HG03457 (cell line): ENCODE results near the gene TLL2.

Source experiments
- ATAC-seq: cut with Tn5 transposase; IDR thresholded peaks from one replicate; pipeline ENCODE4 v1.9.1; 2021; ENCODE audit warnings: moderate number of reproducible peaks; ENCODE audit not compliant: unreplicated experiment

Gene TLL2

DNA sequence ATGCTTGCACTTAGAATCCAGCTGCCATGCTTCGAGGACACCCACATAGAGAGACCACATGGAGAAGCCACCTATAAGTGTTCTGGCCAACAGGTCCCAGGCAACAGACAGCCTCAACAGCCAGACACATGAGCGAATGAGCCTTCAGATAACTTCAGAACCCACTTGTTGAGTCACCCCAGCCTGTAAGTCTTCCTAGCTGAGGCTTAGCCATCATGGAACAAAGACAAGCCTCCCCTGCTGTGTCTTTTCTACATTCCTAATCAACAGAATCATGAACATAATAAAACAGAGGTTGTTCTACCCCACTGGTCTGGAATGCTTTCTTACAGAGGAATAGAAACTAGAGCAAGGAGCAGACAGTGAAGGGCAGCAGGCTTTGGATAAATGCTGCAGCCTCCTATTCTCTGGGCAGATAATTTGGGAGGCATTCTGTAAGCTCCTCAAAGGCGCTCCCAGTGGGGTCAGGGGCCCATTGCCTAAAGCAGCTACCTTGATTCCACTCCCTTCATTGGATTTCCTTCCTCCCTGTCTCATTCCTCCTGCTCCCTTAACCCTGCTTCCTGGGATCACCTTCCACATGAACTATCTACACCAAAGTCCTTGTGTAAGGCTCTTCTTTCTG, 4.6 kb downstream of the TLL2 start:
- no peak for ATAC-seq

DNA sequence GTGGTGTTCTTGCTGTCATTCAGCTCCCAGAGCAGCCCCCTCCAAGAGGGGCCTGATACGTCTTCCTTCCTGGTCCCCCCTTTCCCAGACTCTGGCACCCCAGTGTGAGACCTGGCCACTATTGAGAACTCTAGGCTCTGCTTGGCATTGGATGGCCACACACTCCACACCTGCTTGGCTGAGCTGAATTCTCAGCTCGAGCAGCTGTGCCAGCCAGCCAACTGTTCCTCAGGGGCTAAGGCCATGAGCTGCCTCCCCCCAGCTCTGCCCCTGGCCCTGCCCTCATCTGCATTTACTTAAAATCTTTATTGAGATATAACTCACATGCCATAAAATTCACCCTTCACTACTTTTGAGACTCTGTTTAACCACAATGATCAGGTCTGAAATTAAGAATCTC, 6.7 kb downstream of the TLL2 start:
- ATAC-seq: no peak

DNA sequence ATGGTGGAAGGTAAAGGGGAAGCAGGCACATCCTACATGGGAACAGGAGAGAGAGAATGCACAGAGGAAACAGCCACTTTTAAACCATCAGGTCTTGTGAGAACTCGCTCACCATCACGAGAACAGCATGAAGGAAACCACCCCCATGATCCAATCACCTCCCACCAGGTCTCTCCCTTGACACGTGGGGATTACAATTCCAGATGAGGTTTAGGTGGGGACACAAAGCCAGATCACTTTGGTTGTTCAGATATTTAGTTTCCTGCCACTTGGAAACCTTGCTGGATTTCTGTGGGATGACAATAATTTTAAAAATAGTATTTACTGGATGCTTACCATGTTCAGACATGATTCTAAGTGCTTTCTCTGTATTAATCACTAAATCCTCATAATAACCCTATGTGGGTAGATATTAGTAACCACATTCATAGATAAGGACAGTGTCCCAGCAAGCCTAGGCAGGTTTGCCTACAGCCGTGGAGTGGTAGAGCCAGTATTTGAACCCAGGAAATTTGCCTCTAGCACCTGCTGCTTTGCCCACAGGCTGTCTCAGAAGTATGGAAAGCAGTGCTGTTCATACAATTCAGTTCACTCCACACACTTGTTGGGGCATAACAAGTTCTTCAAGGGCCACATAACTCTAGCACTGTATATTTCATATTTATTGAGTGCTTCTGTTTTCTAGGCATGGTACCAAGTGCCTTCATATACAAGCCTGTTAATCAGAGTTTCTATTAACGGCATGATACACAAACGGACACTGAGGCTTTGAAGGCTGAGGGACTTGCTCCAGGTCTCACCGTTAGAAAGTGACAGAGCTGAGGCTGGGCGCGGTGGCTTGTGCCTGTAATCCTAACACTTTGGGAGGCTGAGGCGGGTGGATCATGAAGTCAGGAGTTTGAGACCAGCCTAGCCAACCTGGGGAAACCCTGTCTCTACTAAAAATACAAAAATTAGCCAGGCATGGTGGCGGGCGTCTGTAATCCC, 8.3 kb downstream of the TLL2 start:
- ATAC-seq: no peak

DNA sequence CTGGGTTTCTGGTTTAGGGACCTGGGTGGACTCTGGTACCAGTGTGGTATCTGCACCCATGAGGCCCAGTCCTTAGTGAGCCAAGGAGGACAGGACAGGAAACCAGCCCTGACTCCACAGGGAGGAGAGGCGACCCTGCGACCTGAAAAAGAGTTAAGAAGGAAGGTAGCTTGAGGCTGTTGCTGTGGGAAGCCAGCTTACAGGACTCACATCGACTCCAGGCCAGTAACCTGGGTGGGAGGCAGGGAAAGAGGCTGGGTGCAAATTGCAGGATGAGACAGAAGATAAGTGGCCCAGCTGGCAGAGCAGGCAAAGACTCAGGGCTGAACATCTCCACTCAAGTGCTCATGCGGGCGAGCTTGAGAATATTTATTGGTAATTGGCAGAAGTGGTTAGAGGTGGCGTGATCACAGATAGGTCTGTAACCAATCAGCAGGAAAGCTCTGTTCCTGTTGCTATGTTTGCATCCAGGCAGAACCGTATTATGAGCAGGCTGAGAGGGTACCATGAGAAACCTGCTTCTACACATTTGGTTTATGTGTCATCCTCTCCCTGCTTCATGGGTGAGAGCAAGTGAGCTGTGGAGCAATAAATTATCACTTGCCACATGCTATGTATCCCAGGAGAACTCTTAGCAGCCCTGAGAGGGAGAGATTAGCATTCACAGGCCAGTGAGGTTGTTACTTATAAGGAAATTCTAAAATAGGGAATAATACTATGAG, 11.0 kb downstream of the TLL2 start:
- ATAC-seq: no peak

DNA sequence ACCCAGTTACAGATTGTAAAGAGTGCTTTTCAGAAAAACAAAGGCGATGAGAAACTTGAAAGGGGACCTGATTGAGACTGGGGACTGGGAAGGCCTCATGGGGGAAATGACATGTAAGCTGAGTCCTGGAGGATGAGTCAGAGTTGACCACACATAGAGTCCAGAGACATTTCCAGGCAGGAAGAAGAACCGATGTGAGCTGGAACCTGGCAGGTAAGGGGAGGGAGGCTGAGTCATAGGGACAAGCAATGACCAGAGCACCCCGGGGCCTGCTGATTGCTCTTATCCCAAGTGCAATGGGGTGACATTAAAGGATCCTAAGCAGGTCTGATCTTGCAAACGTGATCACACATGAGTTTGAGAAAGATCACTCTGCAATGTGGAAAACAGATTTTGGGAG, 11.7 kb downstream of the TLL2 start:
- no peak for ATAC-seq

DNA sequence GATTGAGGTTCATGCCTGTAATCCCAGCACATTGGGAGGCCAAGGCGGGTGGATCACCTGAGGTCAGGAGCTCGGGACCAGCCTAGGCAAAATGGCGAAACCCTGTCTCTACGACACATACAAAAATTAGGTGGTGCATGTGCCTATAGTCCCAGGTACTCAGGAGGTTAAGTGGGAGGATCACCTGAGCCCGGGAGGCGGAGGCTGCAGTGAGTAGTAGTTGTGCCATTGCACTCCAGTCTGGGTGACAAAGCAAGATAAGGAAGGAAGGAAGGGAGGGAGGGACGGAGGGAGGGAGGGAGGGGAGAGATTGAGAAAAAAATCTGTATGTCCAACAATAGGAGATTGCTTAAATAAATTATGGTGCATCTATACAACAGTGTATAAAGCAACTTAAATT, 13.2 kb downstream of the TLL2 start:
- no peak for ATAC-seq

DNA sequence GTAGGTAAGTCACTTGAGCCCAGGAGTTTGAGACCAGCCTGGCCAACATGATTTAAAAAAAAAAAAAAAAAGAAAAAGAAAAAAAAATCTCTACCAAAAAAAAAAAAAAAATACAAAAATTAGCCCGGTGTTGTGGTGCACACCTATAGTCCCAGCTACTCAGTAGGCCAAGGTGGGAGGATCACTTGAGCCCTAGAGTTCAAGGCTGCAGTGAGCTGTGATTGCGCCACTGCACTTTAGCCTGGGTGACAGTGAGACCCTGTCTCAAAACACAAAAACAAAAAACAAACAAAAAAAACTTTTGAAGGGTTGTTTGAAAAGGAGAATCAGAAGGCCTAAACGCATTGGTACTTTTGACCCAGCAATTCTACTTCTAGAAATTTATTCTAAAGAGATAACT, 13.7 kb downstream of the TLL2 start:
- ATAC-seq: no peak

DNA sequence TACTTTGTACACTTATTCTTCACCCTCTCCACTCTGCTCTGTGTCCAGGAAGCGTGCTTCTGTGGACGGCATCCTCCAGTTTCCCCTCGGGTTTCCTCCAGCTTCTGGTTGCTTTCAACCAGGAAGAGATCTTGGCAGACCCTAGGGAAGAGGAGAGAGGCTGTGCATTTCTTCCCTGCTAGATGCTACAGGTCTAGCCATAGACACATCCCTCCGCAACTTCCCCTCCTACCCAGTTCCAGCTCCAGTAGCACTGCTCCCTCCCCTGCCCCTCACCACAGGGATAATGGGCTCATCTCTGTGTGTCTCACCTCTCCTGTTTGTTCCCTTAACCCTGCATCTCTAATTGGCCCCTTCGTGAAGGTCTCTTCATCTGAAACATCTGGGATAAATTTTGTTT, 16.3 kb downstream of the TLL2 start:
- no peak for ATAC-seq

DNA sequence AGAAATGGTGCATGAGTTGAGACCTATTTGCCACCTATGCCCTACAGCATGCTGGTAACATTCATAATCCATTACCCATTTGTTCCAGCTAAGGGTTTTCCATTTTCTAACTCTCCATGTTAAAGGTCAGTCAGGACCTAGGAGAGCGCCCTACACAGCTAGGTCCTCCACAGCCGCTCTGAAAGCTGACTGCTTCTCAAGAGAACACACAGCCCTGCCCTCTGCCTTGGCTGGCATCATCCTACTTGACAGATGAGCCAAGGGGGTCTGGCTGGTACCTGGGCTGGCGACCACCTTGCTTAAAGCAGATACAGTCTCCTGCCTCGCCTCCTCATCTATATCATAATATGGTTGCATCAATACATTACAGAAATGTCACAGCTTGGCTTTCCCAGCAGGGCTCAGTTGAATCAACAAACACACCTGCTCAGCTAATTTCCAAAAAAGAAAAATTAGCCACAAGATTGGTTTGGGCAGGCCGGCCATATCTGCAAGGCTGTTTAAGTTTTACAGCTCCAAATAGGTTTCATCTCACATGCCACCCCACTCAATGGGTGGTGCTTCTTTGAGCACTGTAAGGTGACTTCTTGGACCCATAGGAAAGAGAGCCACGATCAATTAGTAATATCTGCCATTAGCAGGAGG, 17.3 kb downstream of the TLL2 start:
- ATAC-seq: no peak

DNA sequence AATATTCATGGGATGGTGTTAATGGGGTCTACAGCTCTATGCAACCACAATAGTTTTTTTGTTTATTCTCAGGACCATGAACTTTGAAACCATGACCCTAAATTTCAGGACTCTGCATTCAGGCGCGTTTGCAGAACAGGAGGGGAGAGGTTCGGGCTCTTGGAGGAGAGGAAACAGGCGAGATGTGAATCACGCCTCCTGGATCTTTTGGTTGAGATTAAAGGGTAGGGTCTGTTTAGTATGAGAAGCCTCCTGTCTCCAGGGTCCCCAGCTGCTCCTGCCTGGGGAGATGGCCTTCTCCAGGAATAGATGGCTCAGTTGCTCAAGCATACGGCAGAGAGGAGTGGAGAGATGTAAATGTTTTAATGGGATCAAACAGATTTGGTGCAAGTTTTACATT, 18.2 kb downstream of the TLL2 start:
- ATAC-seq: no peak

DNA sequence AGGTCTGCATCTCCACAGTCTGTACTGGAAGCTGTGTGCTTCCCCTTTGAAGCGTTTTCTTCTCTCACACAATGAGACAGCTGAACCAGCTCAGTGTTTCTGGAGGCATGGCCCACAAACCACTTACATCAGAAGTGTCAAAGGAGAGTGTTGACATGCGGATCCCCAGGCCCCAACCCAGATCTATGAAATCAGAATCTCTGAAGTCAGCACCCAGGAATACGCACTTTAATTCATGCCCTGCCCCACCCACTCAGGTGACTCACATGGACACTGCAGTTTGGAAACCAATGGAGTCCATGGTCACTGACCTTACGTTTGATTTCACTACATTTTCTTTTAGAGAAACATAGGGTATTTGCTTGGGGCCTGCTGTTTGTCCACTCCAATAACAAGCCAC, 19.0 kb downstream of the TLL2 start:
- no peak for ATAC-seq

DNA sequence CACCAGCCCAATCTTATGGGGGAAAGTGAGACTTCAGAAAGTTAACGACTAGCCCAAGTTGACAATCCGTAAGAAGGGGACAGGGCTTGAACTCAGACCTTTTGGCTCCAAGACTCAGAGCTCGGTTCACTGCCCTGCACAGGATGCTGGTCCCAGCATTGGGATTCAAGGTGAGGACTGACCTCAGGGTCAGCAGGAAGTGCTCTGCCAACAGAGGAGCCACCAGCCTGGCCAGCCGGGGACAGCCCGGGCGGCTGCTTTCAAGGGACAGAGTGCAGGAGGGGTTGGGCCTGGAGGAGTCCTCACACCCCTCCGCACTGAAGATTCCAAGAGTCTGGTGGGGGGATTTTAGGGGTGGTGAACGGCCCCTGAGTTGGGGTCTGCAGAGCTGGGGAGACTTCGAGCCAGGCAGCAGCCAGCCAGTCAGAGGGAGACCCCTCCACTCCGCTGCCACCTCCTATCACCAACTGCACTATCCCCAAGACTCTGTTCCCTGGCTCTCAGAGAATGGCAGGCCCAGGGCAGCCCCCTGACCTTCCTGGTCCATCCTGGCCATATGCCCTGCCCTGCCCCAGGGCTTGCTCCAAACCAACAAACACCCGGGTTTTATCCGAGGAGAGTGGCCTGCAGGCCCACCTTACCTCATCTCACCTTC, 19.7 kb downstream of the TLL2 start:
- no peak for ATAC-seq

DNA sequence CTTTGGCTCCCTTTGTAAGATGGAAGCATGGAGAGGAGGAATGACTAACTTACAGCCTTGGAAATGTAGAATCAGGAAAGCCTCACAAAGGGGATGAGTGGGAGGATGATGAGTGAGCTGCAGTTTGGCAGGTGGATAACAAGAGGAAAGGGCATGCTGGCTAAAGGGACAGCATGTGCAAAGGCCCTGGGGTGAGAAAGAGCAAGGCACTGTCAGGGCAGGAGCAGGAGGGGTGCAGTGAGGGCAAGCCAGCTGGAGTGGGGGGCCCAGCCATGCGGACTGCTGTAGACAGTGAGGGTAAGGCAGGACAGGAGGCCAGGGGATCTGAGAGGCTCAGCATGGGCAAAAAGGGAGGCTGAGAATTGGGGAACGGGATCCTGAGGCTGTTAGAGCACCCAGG, 20.5 kb downstream of the TLL2 start:
- no peak for ATAC-seq

DNA sequence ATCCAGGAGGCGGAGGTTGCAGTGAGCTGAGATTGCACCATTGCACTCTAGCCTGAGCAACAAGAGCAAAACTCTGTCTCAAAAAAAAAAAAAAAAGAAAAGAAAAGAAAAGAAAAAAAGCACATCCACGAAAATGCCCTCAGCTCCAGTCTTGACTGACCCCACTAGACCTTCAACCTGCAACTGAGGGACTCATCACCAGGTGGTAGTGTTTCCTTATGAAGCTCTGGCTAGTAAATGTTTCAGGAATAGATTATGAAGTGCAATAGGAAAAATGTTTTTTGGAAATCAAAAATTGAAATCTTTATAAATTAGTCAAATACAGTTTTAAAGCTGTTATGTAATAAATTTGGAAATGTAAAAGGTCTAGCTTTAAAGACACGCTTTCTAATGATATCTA, 22.4 kb downstream of the TLL2 start:
- no peak for ATAC-seq

DNA sequence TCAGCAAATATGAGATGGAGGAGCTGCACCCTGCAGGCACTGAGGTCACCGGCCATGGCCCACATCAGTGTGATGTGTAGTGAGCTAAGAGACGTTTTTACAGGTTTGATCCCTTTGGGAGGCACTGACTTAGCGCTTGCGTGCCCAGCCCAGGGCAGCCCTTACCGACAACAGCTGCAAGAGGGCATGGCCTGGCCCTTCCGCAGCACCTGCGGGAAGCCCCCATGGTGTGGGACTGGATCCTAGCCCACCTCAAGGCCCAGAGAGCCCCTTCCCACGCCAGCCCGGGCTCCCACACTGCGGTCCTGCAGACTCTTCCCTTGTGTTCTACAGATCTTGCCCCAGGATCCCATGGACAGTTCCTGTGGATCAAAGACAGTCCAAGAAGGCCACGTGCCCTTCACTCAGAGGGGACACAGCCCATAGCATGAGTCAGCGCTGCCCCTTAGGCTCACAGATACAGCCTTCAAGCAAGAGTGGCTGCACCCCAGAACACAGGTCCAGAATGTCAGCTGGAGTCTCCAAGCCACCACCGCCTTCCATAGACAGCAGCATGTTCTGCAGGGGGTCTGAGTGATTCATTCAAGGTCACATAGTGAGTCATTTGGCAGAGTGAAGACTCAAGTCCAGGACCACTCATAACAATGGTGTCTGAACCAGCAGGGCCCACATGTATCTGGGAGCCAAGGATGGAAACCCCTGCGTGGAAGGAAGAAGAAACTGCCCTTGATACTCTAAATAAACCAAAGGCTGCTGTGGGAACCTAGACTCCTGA, 25.4 kb downstream of the TLL2 start:
- ATAC-seq: no peak

DNA sequence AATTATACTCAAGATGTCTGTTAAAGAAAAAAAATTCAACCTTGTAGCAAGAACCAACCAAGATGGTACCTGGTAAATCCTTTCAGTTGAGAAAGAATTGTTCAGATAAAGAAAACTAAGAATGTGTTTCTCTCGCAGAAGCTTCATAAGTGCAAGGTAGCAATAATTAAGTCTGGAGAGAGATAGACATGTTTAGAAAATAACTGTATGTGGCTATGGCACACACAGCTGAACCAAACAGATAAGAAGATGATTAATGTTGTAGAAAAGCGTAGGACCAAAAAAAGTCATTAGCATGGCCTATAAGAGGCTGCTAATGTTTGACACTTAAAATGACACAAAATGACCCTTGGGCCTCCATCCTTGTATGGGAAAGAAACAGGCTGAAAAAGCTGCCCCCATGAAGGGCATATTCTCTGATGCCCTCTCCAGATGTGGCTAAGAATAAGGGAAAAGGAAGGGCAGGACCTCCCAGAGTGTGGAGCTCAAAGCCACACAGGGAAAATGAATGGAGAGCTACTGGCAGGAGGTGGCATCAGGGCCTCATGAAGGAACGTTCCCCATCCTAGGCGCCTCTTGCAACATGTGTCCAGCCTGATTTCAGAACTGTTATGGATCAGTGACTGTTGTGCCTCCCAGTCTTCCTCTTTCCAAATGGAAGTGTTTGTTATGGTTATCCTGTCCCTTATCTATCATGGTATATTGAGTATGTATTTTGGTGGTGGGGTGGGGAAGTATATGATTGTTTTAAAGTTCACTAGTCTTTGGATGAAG, 30.7 kb downstream of the TLL2 start:
- ATAC-seq: no peak

DNA sequence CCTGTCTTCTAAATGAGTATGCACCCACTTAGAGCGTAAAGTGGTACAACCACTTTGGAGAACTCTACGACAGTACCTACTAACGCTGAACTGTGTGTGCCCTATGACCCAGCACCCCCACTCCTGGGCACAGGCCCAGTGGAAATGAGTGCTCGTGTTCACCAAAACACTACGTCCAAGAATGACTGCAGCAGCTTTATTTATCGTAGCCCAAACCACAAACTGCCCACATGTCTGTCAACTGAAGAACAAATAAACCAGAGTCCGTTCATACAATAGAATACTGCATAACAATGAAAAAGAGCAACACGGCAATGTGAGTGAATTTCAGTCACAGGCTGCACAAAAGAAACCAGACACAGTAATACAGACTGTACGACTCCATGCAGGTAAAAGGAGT, 35.4 kb downstream of the TLL2 start:
- ATAC-seq: no peak

DNA sequence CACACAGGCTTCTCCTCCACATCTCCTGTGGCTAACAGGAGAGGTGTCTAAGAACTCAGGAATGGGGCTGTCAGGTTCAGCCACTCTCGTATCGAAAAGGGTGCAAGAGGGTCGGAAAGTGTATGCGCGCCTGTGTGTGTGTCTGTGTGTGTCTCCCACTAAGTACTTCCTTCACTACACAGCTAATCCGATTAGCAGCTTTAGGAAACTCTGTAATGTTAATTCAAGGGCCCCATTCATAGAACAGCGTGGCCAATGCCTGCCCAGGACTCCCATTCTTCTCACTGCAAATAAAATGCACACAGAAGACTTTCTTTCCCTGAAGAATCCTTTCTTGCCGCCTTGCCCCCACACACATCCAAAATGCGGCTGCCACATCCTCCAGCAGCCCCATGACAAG, 39.9 kb downstream of the TLL2 start:
- no peak for ATAC-seq

DNA sequence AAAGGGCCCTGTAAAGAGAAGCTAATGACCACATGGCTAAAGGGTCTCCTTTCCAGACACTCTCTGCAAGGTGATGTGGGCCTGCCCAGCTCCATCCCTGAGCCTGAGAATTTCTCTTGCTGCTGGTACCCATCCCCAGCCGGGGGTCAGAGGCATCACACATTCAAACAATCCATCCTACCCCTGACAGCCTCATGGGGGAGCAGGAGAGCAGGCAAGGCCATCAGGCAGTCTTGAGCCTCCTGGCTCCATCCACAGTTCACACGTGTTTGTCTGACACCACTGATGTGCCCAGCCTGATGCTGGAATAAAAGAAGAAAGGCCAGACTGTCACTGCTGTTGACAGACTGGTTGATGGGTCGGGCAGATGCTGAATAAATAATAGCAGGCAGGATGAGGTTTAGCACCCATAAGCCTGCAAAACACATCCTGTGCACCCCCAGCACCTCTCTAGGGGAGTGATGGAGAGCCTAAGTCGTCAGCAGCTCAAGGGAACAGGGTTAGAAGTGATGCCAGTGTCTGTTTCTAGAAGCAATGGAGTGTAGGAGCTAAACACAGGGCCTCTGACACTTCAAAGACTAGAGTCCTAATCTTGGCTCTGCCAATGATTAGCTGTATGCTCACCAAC, 43.5 kb downstream of the TLL2 start:
- no peak for ATAC-seq
